Measurements from ENCODE around the gene PRKAR2A.
"Not testable (repeated sequence)": the region's sequence is repeated elsewhere in the genome, so short reads cannot be mapped to it uniquely, and the experiment has no call there.

PRKAR2A gene

GRCh38 chr3:48845170-48845569 is 2.5 kb downstream of the PRKAR2A start:
- H3K27ac ChIP-seq, result no peak overlapping the region
- TF ChIP-seq CTCF (IDR thresholded peaks at IDR 0.05) (no peak), ZFX (IDR thresholded peaks at IDR 0.05; ENCODE audit: borderline replicate concordance) (no peak)

- H3K27ac ChIP-seq, result no peak overlapping the region
- TF ChIP-seq ZFX (IDR thresholded peaks at IDR 0.05; ENCODE audit: borderline replicate concordance), result no peak
- no peak for TF ChIP-seq CTCF (IDR thresholded peaks at IDR 0.05)
Measured at GRCh38 chr3:48837163-48837562, 10.5 kb downstream of the PRKAR2A start.

DNA sequence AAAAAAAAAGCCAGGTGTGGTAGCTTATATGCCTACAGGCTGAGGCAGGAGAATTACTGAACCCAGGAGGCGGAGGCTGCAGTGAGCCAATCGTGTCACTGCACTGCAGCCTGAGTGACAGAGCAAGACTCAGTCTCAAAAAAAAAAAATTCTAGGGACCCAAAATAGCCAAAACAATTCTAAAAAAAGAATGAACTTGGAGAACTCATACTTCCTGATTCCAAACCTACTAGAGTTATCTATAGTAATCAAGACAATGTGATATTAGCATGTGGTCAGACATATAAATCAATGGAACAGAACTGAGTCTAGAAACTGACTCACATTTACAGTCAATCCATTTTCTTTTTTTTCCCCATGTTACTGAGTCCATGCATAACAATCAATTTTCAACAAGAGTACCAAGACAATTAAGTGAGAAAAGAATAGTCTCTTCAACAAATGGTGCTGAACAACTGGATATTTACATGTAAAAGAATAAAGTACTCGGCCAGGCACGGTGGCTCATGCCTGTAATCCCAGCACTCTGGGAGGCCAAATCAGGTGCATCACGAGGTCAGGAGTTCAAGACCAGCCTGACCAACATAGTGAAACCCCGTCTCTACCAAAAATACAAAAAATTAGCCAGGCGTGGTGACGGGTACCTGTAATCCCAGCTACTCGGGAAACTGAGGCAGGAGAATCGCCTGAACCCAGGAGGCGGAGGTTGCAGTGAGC is 11.9 kb downstream of the PRKAR2A start:
- TF ChIP-seq CTCF (IDR thresholded peaks at IDR 0.05), result no peak
- TF ChIP-seq ZFX (IDR thresholded peaks at IDR 0.05; ENCODE audit: borderline replicate concordance), result no peak

GRCh38 chr3:48832684-48833083 is 15.0 kb downstream of the PRKAR2A start:
- H3K27ac ChIP-seq, result no peak overlapping the region
- TF ChIP-seq CTCF (IDR thresholded peaks at IDR 0.05) (no peak), ZFX (IDR thresholded peaks at IDR 0.05; ENCODE audit: borderline replicate concordance) (no peak)

More for the DNA sequence above, 11.9 kb downstream of the PRKAR2A start:
- H3K27ac ChIP-seq, result no peak overlapping the region

GRCh38 chr3:48830715-48831114 is 17.0 kb downstream of the PRKAR2A start:
- TF ChIP-seq CTCF (IDR thresholded peaks at IDR 0.05), result no peak
- TF ChIP-seq ZFX (IDR thresholded peaks at IDR 0.05; ENCODE audit: borderline replicate concordance), result no peak
- no peak overlapping the region for H3K27ac ChIP-seq

DNA sequence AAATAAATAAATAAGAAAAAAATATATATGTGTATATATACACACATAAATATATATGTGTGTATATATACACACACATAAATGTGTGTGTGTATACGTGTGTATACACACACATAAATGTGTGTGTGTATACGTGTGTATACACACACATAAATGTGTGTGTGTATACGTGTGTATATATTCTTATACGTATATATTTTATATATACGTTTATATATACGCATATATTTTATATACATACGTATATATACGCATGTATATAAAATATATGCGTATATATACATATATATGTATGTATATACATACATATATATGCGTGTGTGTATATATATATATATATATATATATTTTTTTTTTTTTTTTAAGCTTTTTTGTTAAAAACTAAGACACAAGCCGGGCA is 18.1 kb downstream of the PRKAR2A start:
- H3K27ac ChIP-seq, result not testable (repeated sequence)

GRCh38 chr3:48827874-48828273 is 19.8 kb downstream of the PRKAR2A start:
- not testable (repeated sequence) for H3K27ac ChIP-seq

- no peak overlapping the region for H3K27ac ChIP-seq
- no peak for TF ChIP-seq CTCF (IDR thresholded peaks at IDR 0.05)
- TF ChIP-seq ZFX (IDR thresholded peaks at IDR 0.05; ENCODE audit: borderline replicate concordance), result no peak
Measured at GRCh38 chr3:48826451-48826850, 21.2 kb downstream of the PRKAR2A start.

Measured in 22Rv1 (cell line).